Esophagus muscularis mucosa (tissue), 4 donors: Measurements from ENCODE around the gene CLCA1. TPM values are rescaled to one million over a fixed set of nuclear protein-coding genes. Genes with fewer than 3 reads are reported as not detected.

ENCODE experiments used
- DNase-seq: peaks from one replicate; pipeline ENCODE4 v3.0.0-alpha.2; 2017; ENCODE audit errors: extremely low spot score
- H3K27ac ChIP-seq, 4 donors: fragments of 200-600 bp; sonication (generic); replicated peaks in 1 of 4; 1 replicate in 3 of 4; 2 replicates in 1 of 4; pipeline ENCODE4 v1.5.1; 2016 to 2019; ENCODE audit warnings: mild to moderate bottlenecking in 1 of 4
- H3K27me3 ChIP-seq, 4 donors: fragments of 200-600 bp; sonication (generic); one replicate each; pipeline versions ENCODE4 v1.5.1 to v1.6.0; 2016 to 2019
- H3K36me3 ChIP-seq, 4 donors: fragments of 200-600 bp; sonication (generic); one replicate each; pipeline ENCODE4 v1.5.1; 2016 to 2019
- H3K4me1 ChIP-seq, 4 donors: fragments of 200-600 bp; sonication (generic); one replicate each; pipeline ENCODE4 v1.5.1; 2016 to 2019
- H3K4me3 ChIP-seq, 4 donors: fragments of 200-600 bp; sonication (generic); 1 replicate in 2 of 4; 2 replicates in 2 of 4; pipeline ENCODE4 v1.5.1; 2016 to 2019; ENCODE audit warnings: mild to moderate bottlenecking in 4 of 4, moderate library complexity in 1 of 4
- H3K9me3 ChIP-seq, 4 donors: fragments of 200-600 bp; sonication (generic); 1 replicate in 3 of 4; 2 replicates in 1 of 4; pipeline ENCODE4 v1.5.1; 2016 to 2019
- EP300 ChIP-seq: sonication (generic); formaldehyde crosslinking; IDR thresholded peaks from one replicate; pipeline ENCODE4 v1.6.1; 2017; ENCODE audit warnings: antibody characterized with exemption
- POLR2A ChIP-seq: fragments of 450-650 bp; IDR thresholded peaks from one replicate; pipeline ENCODE4 v1.6.1; 2017; ENCODE audit warnings: antibody characterized with exemption, moderate library complexity, mild to moderate bottlenecking, low read depth
- POLR2AphosphoS5 ChIP-seq, 2 donors: sonication (generic); formaldehyde crosslinking; IDR thresholded peaks; one replicate each; pipeline ENCODE4 v1.6.1; 2017; ENCODE audit warnings: antibody characterized with exemption in 2 of 2
- WGBS: methylation state at CpG from one replicate; pipeline ENCODE4 v1.1.5; 2018; 5-methylcytosine and 5-hydroxymethylcytosine counted together
- intact Hi-C: fragments of 100-400 bp; cut with DNase I; formaldehyde crosslinking; loops from one replicate; pipeline ENCODE4 v1.15.1; 2023
- total RNA-seq, 4 donors: library from RNA; depleted of rRNA; stranded (reverse); fragments of >200 nt; gene quantifications; one replicate each; pipeline versions ENCODE4 v1.1.0 to v1.2.1, GENCODE V29; 2016
- TF ChIP-seq, protein P1 (sequence below), 3 experiments: fragments of 200-600 bp in 2 of 3; fragments of 450-650 bp in 1 of 3; sonication (generic) in 2 of 3; IDR thresholded peaks; one replicate each; pipeline ENCODE4 v1.5.1; 2017 to 2019; ENCODE audit warnings: antibody characterized with exemption in 3 of 3, mild to moderate bottlenecking in 2 of 3, moderate library complexity in 1 of 3

Gene CLCA1
- total RNA-seq, 4 donors from 2014 or later = 0.11 TPM; not detected in 3

DNA sequence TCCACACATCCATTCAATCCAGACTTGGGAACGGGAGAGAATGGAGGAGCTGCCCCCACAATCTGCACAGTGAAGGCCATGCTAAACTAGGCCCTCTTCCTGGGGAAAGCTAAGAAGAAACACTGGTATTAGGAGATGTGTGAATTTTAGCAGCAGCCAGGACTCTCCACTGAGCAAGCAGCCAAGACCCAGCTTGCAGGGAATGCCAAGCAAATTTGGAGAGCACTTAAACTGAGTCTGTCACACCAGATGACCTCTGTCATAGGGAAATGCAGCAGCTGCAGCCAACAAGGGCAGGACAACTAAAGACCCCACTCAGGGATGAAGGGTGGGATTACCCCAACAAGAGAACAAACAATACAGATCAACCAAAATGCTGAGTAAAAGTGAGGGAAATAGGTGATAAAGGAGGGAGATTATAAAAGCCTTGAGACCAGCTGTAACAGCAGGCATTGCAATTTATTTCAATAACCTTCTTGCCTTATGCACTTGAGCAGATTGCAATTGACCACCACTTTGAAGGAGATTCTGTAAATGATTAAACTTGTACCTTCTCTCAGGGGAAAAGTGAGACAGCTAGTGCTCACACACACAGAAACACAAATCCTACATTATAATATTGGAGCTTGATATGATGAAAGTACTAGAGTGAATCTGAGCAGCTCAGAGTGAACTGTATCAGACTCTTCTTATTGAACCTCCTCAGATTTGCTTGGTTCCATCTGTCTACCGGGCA is 2.5 kb upstream of the CLCA1 start:
- H3K9me3 ChIP-seq = no peaks in the 10 kb centered on the region
- H3K4me1 ChIP-seq = no peaks in the 10 kb centered on the region
- no peaks in the 10 kb centered on the region for H3K36me3 ChIP-seq
- no peak overlapping the region for H3K27ac ChIP-seq
- H3K4me3 ChIP-seq = no peak overlapping the region
- WGBS = 56% methylated on average over 2 of the region's 2 CpGs
- no peak for DNase-seq
- no peaks in the 10 kb centered on the region for H3K27me3 ChIP-seq
- TF ChIP-seq POLR2A (no peak), EP300 (no peak), POLR2AphosphoS5 (IDR thresholded peaks at IDR 0.05) (no peak)
- TF ChIP-seq, protein P1, sequence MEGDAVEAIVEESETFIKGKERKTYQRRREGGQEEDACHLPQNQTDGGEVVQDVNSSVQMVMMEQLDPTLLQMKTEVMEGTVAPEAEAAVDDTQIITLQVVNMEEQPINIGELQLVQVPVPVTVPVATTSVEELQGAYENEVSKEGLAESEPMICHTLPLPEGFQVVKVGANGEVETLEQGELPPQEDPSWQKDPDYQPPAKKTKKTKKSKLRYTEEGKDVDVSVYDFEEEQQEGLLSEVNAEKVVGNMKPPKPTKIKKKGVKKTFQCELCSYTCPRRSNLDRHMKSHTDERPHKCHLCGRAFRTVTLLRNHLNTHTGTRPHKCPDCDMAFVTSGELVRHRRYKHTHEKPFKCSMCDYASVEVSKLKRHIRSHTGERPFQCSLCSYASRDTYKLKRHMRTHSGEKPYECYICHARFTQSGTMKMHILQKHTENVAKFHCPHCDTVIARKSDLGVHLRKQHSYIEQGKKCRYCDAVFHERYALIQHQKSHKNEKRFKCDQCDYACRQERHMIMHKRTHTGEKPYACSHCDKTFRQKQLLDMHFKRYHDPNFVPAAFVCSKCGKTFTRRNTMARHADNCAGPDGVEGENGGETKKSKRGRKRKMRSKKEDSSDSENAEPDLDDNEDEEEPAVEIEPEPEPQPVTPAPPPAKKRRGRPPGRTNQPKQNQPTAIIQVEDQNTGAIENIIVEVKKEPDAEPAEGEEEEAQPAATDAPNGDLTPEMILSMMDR (IDR thresholded peaks at IDR 0.05) = no peak
- intact Hi-C loops = no loop called here

DNA sequence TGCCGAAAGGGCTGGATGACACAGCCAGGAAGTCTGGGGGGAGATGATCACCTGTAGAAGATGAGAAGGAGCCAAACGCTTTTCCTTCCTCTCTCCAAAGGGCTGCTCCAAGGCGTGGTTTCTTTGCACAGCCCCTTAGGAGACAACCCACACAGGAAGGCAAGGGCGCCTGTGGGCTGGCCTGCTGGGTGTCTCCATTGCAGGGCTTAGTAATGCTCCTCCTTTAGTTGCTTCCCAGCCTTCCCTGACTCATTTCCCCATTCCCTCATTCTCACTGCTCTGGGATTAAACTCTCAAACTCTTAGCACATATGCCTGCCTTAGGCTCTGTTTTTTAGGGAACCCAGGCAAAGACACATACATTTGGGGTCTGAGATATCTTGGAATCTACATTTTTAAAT is 1.7 kb upstream of the CLCA1 start:
- no peaks in the 10 kb centered on the region for H3K4me1 ChIP-seq
- intact Hi-C loops = no loop called here

GRCh38 chr1:86470859-86471258 is 2.1 kb downstream of the CLCA1 start:
- no peak for DNase-seq
- no peaks in the 10 kb centered on the region for H3K27me3 ChIP-seq
- no peaks in the 10 kb centered on the region for H3K36me3 ChIP-seq
- no peaks in the 10 kb centered on the region for H3K9me3 ChIP-seq
- no peak overlapping the region for H3K27ac ChIP-seq
- 90% methylated on average over 10 of the region's 10 CpGs for WGBS
- H3K4me3 ChIP-seq = no peak overlapping the region
- intact Hi-C loops = loop anchor here (5.0 to 10.0 kb wide), 2 partner anchors 36 to 614 kb away; no protein-coding TSS in a partner anchor
- TF ChIP-seq POLR2A = no peak
- TF ChIP-seq, protein P1 (IDR thresholded peaks at IDR 0.05) = no peak
- no peaks in the 10 kb centered on the region for H3K4me1 ChIP-seq

More for the DNA sequence above, 1.7 kb upstream of the CLCA1 start:
- no peak for DNase-seq
- TF ChIP-seq EP300 = no peak
- no peak overlapping the region for H3K27ac ChIP-seq
- WGBS = 74% methylated on average over 4 of the region's 4 CpGs
- H3K4me3 ChIP-seq = no peak overlapping the region
- H3K9me3 ChIP-seq = no peaks in the 10 kb centered on the region
- H3K36me3 ChIP-seq = no peaks in the 10 kb centered on the region
- H3K27me3 ChIP-seq = no peaks in the 10 kb centered on the region

- Histone ChIP-seq H3K27me3 (no peaks in the 10 kb centered on the region), H3K36me3 (no peaks in the 10 kb centered on the region), H3K9me3 (no peaks in the 10 kb centered on the region), H3K4me3 (no peak overlapping the region), H3K4me1 (no peaks in the 10 kb centered on the region), H3K27ac (no peak overlapping the region)
- no peak for DNase-seq
- TF ChIP-seq POLR2AphosphoS5 (IDR thresholded peaks at IDR 0.05) (no peak), EP300 (no peak), POLR2A (no peak)
- TF ChIP-seq, protein P1 (IDR thresholded peaks at IDR 0.05) = no peak
- intact Hi-C loops = loop anchor here (5.0 to 10.0 kb wide), 2 partner anchors 36 to 614 kb away; no protein-coding TSS in a partner anchor
Observed at GRCh38 chr1:86471291-86471690, 2.6 kb downstream of the CLCA1 start.

DNA sequence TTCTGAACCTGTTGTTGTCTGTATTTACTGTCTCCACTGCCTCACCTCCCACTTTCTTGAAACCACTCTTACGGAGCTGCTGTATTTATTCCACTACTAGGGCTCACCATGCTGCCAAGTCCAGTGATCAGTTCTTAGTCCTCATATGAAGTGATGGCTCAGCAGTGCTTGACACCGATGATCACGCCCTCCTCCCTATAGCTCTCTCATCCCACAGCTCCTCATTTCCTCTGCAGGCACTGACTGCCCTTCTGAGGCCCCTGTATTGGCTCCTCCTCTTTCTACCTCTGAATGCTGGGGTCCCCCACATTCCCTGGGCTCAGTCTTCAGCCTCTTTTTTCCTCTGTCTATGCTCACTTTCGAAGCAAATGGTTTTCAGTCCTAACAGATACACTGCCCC is 3.4 kb downstream of the CLCA1 start:
- H3K9me3 ChIP-seq = no peaks in the 10 kb centered on the region
- no peak for DNase-seq
- no peaks in the 10 kb centered on the region for H3K4me1 ChIP-seq
- no peak overlapping the region for H3K27ac ChIP-seq
- no peaks in the 10 kb centered on the region for H3K27me3 ChIP-seq
- H3K36me3 ChIP-seq = no peaks in the 10 kb centered on the region
- TF ChIP-seq POLR2A (no peak), EP300 (no peak), POLR2AphosphoS5 (IDR thresholded peaks at IDR 0.05) (no peak)
- TF ChIP-seq, protein P1 (IDR thresholded peaks at IDR 0.05) = no peak
- intact Hi-C loops = loop anchor here (5.0 to 10.0 kb wide), 2 partner anchors 35 to 613 kb away; no protein-coding TSS in a partner anchor
- WGBS = 63% methylated on average over 4 of the region's 4 CpGs
- H3K4me3 ChIP-seq = no peak overlapping the region
